HEK293 (cell line): ENCODE results near the gene TRIM7.
A peak's percentile ranks its signal among the peaks of the same experiment; 100 is the strongest.

Source experiments
- HOXA7 ChIP-seq: sonication (generic); formaldehyde crosslinking; IDR thresholded peaks from 2 replicates; pipeline ENCODE4 v1.8.1; 2022; ENCODE audit warnings: missing genetic modification reagents, borderline replicate concordance
- RBAK ChIP-seq: fragments of 450-650 bp; formaldehyde crosslinking; IDR thresholded peaks from 2 replicates; pipeline ENCODE4 v1.5.1; 2016; ENCODE audit warnings: missing biosample characterization, missing genetic modification characterization
- SP7 ChIP-seq: fragments of 450-650 bp; formaldehyde crosslinking; IDR thresholded peaks from 2 replicates; pipeline ENCODE4 v1.5.1; 2016; ENCODE audit warnings: missing biosample characterization, missing genetic modification characterization
- ZBTB17 ChIP-seq: fragments of 450-650 bp; formaldehyde crosslinking; IDR thresholded peaks from 2 replicates; pipeline ENCODE4 v1.5.1; 2016; ENCODE audit warnings: missing biosample characterization, missing genetic modification characterization
- ZNF112 ChIP-seq: fragments of 450-650 bp; formaldehyde crosslinking; IDR thresholded peaks from 2 replicates; pipeline ENCODE4 v1.5.0; 2017; ENCODE audit warnings: missing biosample characterization, missing genetic modification characterization
- ZNF148 ChIP-seq: fragments of 450-650 bp; formaldehyde crosslinking; IDR thresholded peaks from 2 replicates; pipeline ENCODE4 v1.5.0; 2017; ENCODE audit warnings: missing biosample characterization, missing genetic modification characterization, borderline replicate concordance
- ZNF18 ChIP-seq: fragments of 450-650 bp; formaldehyde crosslinking; IDR thresholded peaks from 2 replicates; pipeline ENCODE4 v1.5.1; 2016; ENCODE audit warnings: missing biosample characterization, missing genetic modification characterization
- ZNF292 ChIP-seq: fragments of 450-650 bp; formaldehyde crosslinking; IDR thresholded peaks from 2 replicates; pipeline ENCODE4 v1.5.1; 2016; ENCODE audit warnings: low read depth, missing biosample characterization, missing genetic modification characterization, borderline replicate concordance
- ZNF324 ChIP-seq: fragments of 450-650 bp; formaldehyde crosslinking; IDR thresholded peaks from 2 replicates; pipeline ENCODE4 v1.5.1; 2016; ENCODE audit warnings: missing biosample characterization, missing genetic modification characterization
- ZNF341 ChIP-seq: fragments of 450-650 bp; formaldehyde crosslinking; IDR thresholded peaks from 2 replicates; pipeline ENCODE4; 2016; ENCODE audit warnings: low read depth, missing biosample characterization, missing genetic modification characterization
- ZNF354C ChIP-seq: fragments of 450-650 bp; formaldehyde crosslinking; IDR thresholded peaks from 2 replicates; pipeline ENCODE4 v1.5.1; 2016; ENCODE audit warnings: missing biosample characterization, missing genetic modification characterization, low read depth, borderline replicate concordance
- ZNF37A ChIP-seq: fragments of 450-650 bp; IDR thresholded peaks from 2 replicates; pipeline ENCODE4 v1.5.1; 2018; ENCODE audit warnings: missing biosample characterization, missing genetic modification characterization
- ZNF398 ChIP-seq: fragments of 450-650 bp; formaldehyde crosslinking; IDR thresholded peaks from 2 replicates; pipeline ENCODE4 v1.5.1; 2017; ENCODE audit warnings: missing biosample characterization, missing genetic modification characterization
- ZNF404 ChIP-seq: fragments of 450-650 bp; formaldehyde crosslinking; IDR thresholded peaks from 2 replicates; pipeline ENCODE4 v1.5.1; 2017; ENCODE audit warnings: missing biosample characterization, missing genetic modification characterization
- ZNF501 ChIP-seq: fragments of 450-650 bp; formaldehyde crosslinking; IDR thresholded peaks from 2 replicates; pipeline ENCODE4 v1.5.1; 2016; ENCODE audit warnings: missing biosample characterization, missing genetic modification characterization
- ZNF513 ChIP-seq: fragments of 450-650 bp; IDR thresholded peaks from 2 replicates; pipeline ENCODE4 v1.5.1; 2018; ENCODE audit warnings: missing biosample characterization, missing genetic modification characterization
- ZNF518A ChIP-seq: fragments of 450-650 bp; formaldehyde crosslinking; conservative IDR thresholded peaks from 2 replicates; pipeline ENCODE4 v1.5.1; 2016; ENCODE audit warnings: low read depth, missing biosample characterization, missing genetic modification characterization
- ZNF530 ChIP-seq: fragments of 450-650 bp; formaldehyde crosslinking; IDR thresholded peaks from 2 replicates; pipeline ENCODE4 v1.5.1; 2016; ENCODE audit warnings: low read depth, missing biosample characterization, missing genetic modification characterization
- ZNF549 ChIP-seq: fragments of 450-650 bp; IDR thresholded peaks from 2 replicates; pipeline ENCODE4 v1.5.1; 2018; ENCODE audit warnings: missing biosample characterization, missing genetic modification characterization, mild to moderate bottlenecking, inconsistent platforms, moderate library complexity
- ZNF558 ChIP-seq: fragments of 450-650 bp; formaldehyde crosslinking; IDR thresholded peaks from 2 replicates; pipeline ENCODE4 v1.5.1; 2016; ENCODE audit warnings: missing biosample characterization, missing genetic modification characterization
- ZNF571 ChIP-seq: fragments of 450-650 bp; formaldehyde crosslinking; IDR thresholded peaks from 2 replicates; pipeline ENCODE4 v1.5.0; 2017; ENCODE audit warnings: missing biosample characterization, missing genetic modification characterization
- ZNF664 ChIP-seq: fragments of 450-650 bp; formaldehyde crosslinking; IDR thresholded peaks from 2 replicates; pipeline ENCODE4 v1.5.1; 2016; ENCODE audit warnings: missing biosample characterization, missing genetic modification characterization
- ZNF747 ChIP-seq: fragments of 450-650 bp; formaldehyde crosslinking; IDR thresholded peaks from 2 replicates; pipeline ENCODE4 v1.5.1; 2016; ENCODE audit warnings: missing biosample characterization, missing genetic modification characterization
- ZNF76 ChIP-seq: fragments of 450-650 bp; formaldehyde crosslinking; IDR thresholded peaks from 2 replicates; pipeline ENCODE4; 2016; ENCODE audit warnings: low read depth, missing biosample characterization, missing genetic modification characterization, borderline replicate concordance
- ZSCAN30 ChIP-seq: fragments of 450-650 bp; IDR thresholded peaks from 2 replicates; pipeline ENCODE4 v1.5.1; 2018; ENCODE audit warnings: missing biosample characterization, mild to moderate bottlenecking, missing genetic modification characterization, moderate library complexity
- ZSCAN5A ChIP-seq: fragments of 450-650 bp; formaldehyde crosslinking; IDR thresholded peaks from 2 replicates; pipeline ENCODE4 v1.5.1; 2016; ENCODE audit warnings: missing biosample characterization, missing genetic modification characterization

The TRIM7 gene

GRCh38 chr5:181207214-181207959 is 2.4 kb upstream of the TRIM7 start (continued):
- TF ChIP-seq ZNF18 (tag by site-specific recombination), result no peak; the same call in 1 of the 2 replicates
- TF ChIP-seq ZNF37A (tag by site-specific recombination), result no peak
- no peak for TF ChIP-seq ZNF518A (tag by site-specific recombination)
- TF ChIP-seq ZNF76 (tag by site-specific recombination), result peak; percentile 67; the same call in 1 of the 2 replicates
- no peak for TF ChIP-seq ZNF513 (tag by site-specific recombination)
- no peak; the same call in 1 of the 2 replicates for TF ChIP-seq ZNF664 (tag by site-specific recombination)
- TF ChIP-seq ZNF501, result peak; percentile 89
- TF ChIP-seq ZNF341 (tag by site-specific recombination), result peak; percentile 74
- no peak for TF ChIP-seq ZNF112 (tag by site-specific recombination)
- peak; percentile 67 for TF ChIP-seq SP7
- TF ChIP-seq ZNF292, result no peak
- TF ChIP-seq ZNF549, result no peak
- TF ChIP-seq ZNF530 (tag by site-specific recombination), result no peak
- no peak for TF ChIP-seq ZNF404 (tag by site-specific recombination)
- TF ChIP-seq ZNF354C, result no peak
- no peak for TF ChIP-seq ZNF398 (tag by site-specific recombination)
- no peak for TF ChIP-seq ZNF148 (tag by site-specific recombination)
- peak; percentile 72 for TF ChIP-seq ZBTB17
- TF ChIP-seq ZSCAN5A, result 0 out of 2 replicates have a peak, but pooled peaks have one; percentile 54
- peak; percentile 100 for TF ChIP-seq ZSCAN30 (tag by site-specific recombination)
- no peak for TF ChIP-seq ZNF747 (tag by site-specific recombination)
- TF ChIP-seq ZNF558, result no peak
- no peak for TF ChIP-seq ZNF571 (tag by site-specific recombination)
- no peak for TF ChIP-seq RBAK (tag by site-specific recombination)
- no peak for TF ChIP-seq HOXA7 (CRISPR knock-in tag)
- TF ChIP-seq ZNF324 (tag by site-specific recombination), result no peak; the same call in 1 of the 2 replicates
